IPS-18a (cell line): Measurements from ENCODE around the gene HYDIN.

Experiments used
- H3K27ac ChIP-seq: one replicate; pipeline ENCODE4 v1.5.1; 2013; ENCODE audit warnings: low read length
- H3K27me3 ChIP-seq: one replicate; pipeline ENCODE4 v1.6.1; 2013; ENCODE audit warnings: mild to moderate bottlenecking, low read length; ENCODE audit not compliant: control insufficient read depth, insufficient read depth
- H3K36me3 ChIP-seq: one replicate; pipeline ENCODE4 v1.6.1; 2013; ENCODE audit warnings: low read depth, low read length; ENCODE audit not compliant: control insufficient read depth
- H3K4me1 ChIP-seq: one replicate; pipeline ENCODE4 v1.6.1; 2013; ENCODE audit warnings: low read depth, low read length; ENCODE audit not compliant: control insufficient read depth
- H3K4me3 ChIP-seq: one replicate; pipeline ENCODE4 v1.5.1; 2013; ENCODE audit warnings: low read length
- H3K9ac ChIP-seq: one replicate; pipeline ENCODE4 v1.6.1; 2013; ENCODE audit warnings: mild to moderate bottlenecking, low read length, moderate library complexity
- H3K9me3 ChIP-seq: one replicate; pipeline ENCODE4 v1.6.1; 2013; ENCODE audit warnings: low read depth, low read length; ENCODE audit not compliant: control insufficient read depth

Gene HYDIN

GRCh38 chr16:70767377-70768202 is 462.9 kb downstream of the HYDIN start:
- Histone ChIP-seq H3K4me3 (no peak overlapping the region), H3K9ac (no peak overlapping the region), H3K36me3 (peaks cover 7% of the 10 kb centered on the region), H3K4me1 (no peaks in the 10 kb centered on the region), H3K27ac (no peak overlapping the region), H3K9me3 (no peaks in the 10 kb centered on the region), H3K27me3 (no peaks in the 10 kb centered on the region)

- Histone ChIP-seq H3K36me3 (peaks cover 9% of the 10 kb centered on the region), H3K4me1 (no peaks in the 10 kb centered on the region), H3K9me3 (no peaks in the 10 kb centered on the region), H3K9ac (no peak overlapping the region), H3K27ac (no peak overlapping the region), H3K4me3 (no peak overlapping the region), H3K27me3 (no peaks in the 10 kb centered on the region)
Measured at GRCh38 chr16:70766658-70767057, 463.9 kb downstream of the HYDIN start.

GRCh38 chr16:70766176-70766575 is 464.3 kb downstream of the HYDIN start:
- no peak overlapping the region for H3K27ac ChIP-seq
- H3K4me3 ChIP-seq: no peak overlapping the region
- no peaks in the 10 kb centered on the region for H3K27me3 ChIP-seq
- H3K36me3 ChIP-seq: peaks cover 9% of the 10 kb centered on the region
- no peak overlapping the region for H3K9ac ChIP-seq
- H3K4me1 ChIP-seq: no peaks in the 10 kb centered on the region
- H3K9me3 ChIP-seq: no peaks in the 10 kb centered on the region

GRCh38 chr16:70765491-70765890 is 465.0 kb downstream of the HYDIN start:
- Histone ChIP-seq H3K4me1 (no peaks in the 10 kb centered on the region), H3K27me3 (no peaks in the 10 kb centered on the region), H3K36me3 (peaks cover 9% of the 10 kb centered on the region), H3K4me3 (no peak overlapping the region), H3K9me3 (no peaks in the 10 kb centered on the region), H3K27ac (no peak overlapping the region), H3K9ac (no peak overlapping the region)

- Histone ChIP-seq H3K4me3 (no peak overlapping the region), H3K27me3 (no peaks in the 10 kb centered on the region), H3K9ac (no peak overlapping the region), H3K36me3 (peaks cover 9% of the 10 kb centered on the region), H3K27ac (no peak overlapping the region), H3K4me1 (no peaks in the 10 kb centered on the region), H3K9me3 (no peaks in the 10 kb centered on the region)
Measured at GRCh38 chr16:70764632-70765031, 465.9 kb downstream of the HYDIN start.

- Histone ChIP-seq H3K9ac (no peak overlapping the region), H3K4me3 (no peak overlapping the region), H3K9me3 (no peaks in the 10 kb centered on the region), H3K36me3 (peaks cover 20% of the 10 kb centered on the region), H3K4me1 (no peaks in the 10 kb centered on the region), H3K27me3 (no peaks in the 10 kb centered on the region), H3K27ac (no peak overlapping the region)
Measured at GRCh38 chr16:70760221-70760620, 470.3 kb downstream of the HYDIN start.

GRCh38 chr16:70759666-70760065 is 470.9 kb downstream of the HYDIN start:
- Histone ChIP-seq H3K4me1 (no peaks in the 10 kb centered on the region), H3K27ac (no peak overlapping the region), H3K9me3 (no peaks in the 10 kb centered on the region), H3K36me3 (peaks cover 20% of the 10 kb centered on the region), H3K4me3 (no peak overlapping the region), H3K27me3 (no peaks in the 10 kb centered on the region), H3K9ac (no peak overlapping the region)

GRCh38 chr16:70758786-70759185 is 471.7 kb downstream of the HYDIN start:
- no peak overlapping the region for H3K9ac ChIP-seq
- H3K4me3 ChIP-seq: no peak overlapping the region
- H3K27ac ChIP-seq: no peak overlapping the region
- no peaks in the 10 kb centered on the region for H3K4me1 ChIP-seq
- no peaks in the 10 kb centered on the region for H3K9me3 ChIP-seq
- H3K36me3 ChIP-seq: peaks cover 20% of the 10 kb centered on the region
- no peaks in the 10 kb centered on the region for H3K27me3 ChIP-seq
